Prostate gland (tissue), 2 donors: ENCODE measurements around the gene MOB4. TPM values are rescaled to one million over a fixed set of nuclear protein-coding genes. Genes with fewer than 3 reads are reported as not detected.
A peak's percentile ranks its signal among the peaks of the same experiment; 100 is the strongest.

Experiments used
- DNase-seq: peaks from one replicate; pipeline ENCODE4 v3.0.0-alpha.2; 2019; ENCODE audit warnings: low spot score
- H3K27ac ChIP-seq, 2 donors: fragments of 200-600 bp; sonication (generic); 2 replicates each; pipeline ENCODE4 v1.5.1; 2017 to 2019
- H3K27me3 ChIP-seq: fragments of 200-600 bp; sonication (generic); replicated peaks from 2 replicates; pipeline ENCODE4 v1.5.1; 2019; ENCODE audit not compliant: insufficient read depth
- H3K36me3 ChIP-seq, 2 donors: fragments of 200-600 bp; sonication (generic); 1 replicate in 1 of 2; 2 replicates in 1 of 2; pipeline versions ENCODE4 v1.5.1 to v1.8.1; 2017 to 2019
- H3K4me1 ChIP-seq: fragments of 200-600 bp; sonication (generic); replicated peaks from 2 replicates; pipeline ENCODE4 v1.5.1; 2019
- H3K4me3 ChIP-seq, 2 donors: fragments of 200-600 bp; sonication (generic); 2 replicates each; pipeline ENCODE4 v1.5.1; 2017 to 2019
- H3K9me3 ChIP-seq: fragments of 200-600 bp; sonication (generic); 2 replicates; pipeline ENCODE4 v1.5.1; 2017
- POLR2A ChIP-seq: fragments of 450-650 bp; IDR thresholded peaks from one replicate; pipeline ENCODE4 v1.6.1; 2016; ENCODE audit warnings: antibody characterized with exemption, mild to moderate bottlenecking
- POLR2AphosphoS5 ChIP-seq: sonication (generic); formaldehyde crosslinking; IDR thresholded peaks from one replicate; pipeline ENCODE4 v1.6.1; 2017; ENCODE audit warnings: antibody characterized with exemption
- WGBS: methylation state at CpG from one replicate; pipeline ENCODE4 v1.1.5; 2018; 5-methylcytosine and 5-hydroxymethylcytosine counted together
- intact Hi-C: fragments of 100-400 bp; cut with DNase I; formaldehyde crosslinking; loops from one replicate; pipeline ENCODE4 v1.14.2; 2022
- total RNA-seq, 2 donors: library from RNA; depleted of rRNA; stranded (reverse); fragments of >200 nt; gene quantifications; one replicate each; pipeline ENCODE4 v1.1.0, GENCODE V29; 2016
- TF ChIP-seq, protein P1 (sequence below), 4 experiments: fragments of 200-600 bp in 2 of 4; fragments of 450-650 bp in 2 of 4; sonication (generic) in 2 of 4; IDR thresholded peaks; 1 replicate in 3 of 4; 2 replicates in 1 of 4; pipeline ENCODE4 v1.5.1; 2016 to 2019; ENCODE audit warnings: antibody characterized with exemption in 4 of 4, mild to moderate bottlenecking in 2 of 4, moderate library complexity in 2 of 4

Gene MOB4
- total RNA-seq, 2 donors from 2014 or later, result 13.7 to 23.4 TPM

DNA sequence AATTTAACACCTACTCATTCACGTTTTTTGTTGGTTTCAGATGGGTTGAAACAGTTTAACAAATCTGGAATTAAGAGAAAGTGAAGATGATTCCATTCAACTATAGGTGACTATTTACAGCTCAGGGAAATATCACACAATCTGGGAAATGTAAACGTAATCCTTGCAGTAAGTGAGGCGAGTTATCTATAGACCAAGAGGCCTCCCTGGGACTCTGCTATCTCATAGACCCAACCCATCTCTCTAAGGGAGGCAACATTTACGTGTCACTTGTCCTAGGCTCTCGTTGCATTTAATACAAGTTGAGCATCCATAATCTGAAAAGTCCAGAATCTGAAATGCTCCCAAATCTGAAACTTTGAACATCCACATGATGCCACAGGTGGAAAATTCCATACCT lies 2.0 kb upstream of the MOB4 start:
- DNase-seq, result no peak
- Histone ChIP-seq H3K27me3 (no peaks in the 10 kb centered on the region), H3K4me3 (no peak overlapping the region), H3K36me3 (no peaks in the 10 kb centered on the region), H3K27ac (no peak overlapping the region), H3K9me3 (no peaks in the 10 kb centered on the region), H3K4me1 (no peaks in the 10 kb centered on the region)
- intact Hi-C loops, result no loop called here
- WGBS, result 93% methylated on average over 5 of the region's 5 CpGs
- TF ChIP-seq, protein P1, sequence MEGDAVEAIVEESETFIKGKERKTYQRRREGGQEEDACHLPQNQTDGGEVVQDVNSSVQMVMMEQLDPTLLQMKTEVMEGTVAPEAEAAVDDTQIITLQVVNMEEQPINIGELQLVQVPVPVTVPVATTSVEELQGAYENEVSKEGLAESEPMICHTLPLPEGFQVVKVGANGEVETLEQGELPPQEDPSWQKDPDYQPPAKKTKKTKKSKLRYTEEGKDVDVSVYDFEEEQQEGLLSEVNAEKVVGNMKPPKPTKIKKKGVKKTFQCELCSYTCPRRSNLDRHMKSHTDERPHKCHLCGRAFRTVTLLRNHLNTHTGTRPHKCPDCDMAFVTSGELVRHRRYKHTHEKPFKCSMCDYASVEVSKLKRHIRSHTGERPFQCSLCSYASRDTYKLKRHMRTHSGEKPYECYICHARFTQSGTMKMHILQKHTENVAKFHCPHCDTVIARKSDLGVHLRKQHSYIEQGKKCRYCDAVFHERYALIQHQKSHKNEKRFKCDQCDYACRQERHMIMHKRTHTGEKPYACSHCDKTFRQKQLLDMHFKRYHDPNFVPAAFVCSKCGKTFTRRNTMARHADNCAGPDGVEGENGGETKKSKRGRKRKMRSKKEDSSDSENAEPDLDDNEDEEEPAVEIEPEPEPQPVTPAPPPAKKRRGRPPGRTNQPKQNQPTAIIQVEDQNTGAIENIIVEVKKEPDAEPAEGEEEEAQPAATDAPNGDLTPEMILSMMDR (IDR thresholded peaks at IDR 0.05), result no peak
- TF ChIP-seq POLR2AphosphoS5 (no peak), POLR2A (no peak)

DNA sequence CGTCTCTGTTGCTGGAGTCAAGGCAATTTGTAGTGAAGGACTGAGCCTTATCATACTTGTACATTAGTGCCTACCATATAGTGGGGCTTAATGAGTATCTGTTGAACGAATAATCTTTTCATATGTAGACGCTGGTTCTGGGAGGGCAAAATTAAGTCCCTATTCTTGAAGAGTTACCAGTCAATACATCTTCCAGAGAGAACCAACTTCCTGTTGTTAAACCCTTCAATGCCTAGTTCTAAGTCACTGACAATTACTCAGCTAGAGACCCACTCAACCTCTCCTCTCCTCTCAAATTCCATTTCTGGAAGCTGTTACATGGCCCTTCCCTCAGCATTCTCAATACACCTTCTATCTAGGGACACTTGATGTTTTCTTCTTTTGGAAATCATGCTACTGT lies 1.1 kb upstream of the MOB4 start:
- peak overlapping the region in 1 of 2 donors; percentile 77 for H3K4me3 ChIP-seq
- H3K27me3 ChIP-seq, result no peaks in the 10 kb centered on the region
- no peak for DNase-seq
- H3K4me1 ChIP-seq, result no peaks in the 10 kb centered on the region
- peak overlapping the region; percentile 95 to 97 for H3K27ac ChIP-seq
- H3K36me3 ChIP-seq, result no peaks in the 10 kb centered on the region
- 73% methylated on average over 3 of the region's 3 CpGs for WGBS
- intact Hi-C loops, result loop anchor here (5.0 kb wide), 1 partner anchor 193 kb away; the partner anchor contains the start of gene MARS2
- no peaks in the 10 kb centered on the region for H3K9me3 ChIP-seq
- TF ChIP-seq, protein P1 (IDR thresholded peaks at IDR 0.05), result no peak
- TF ChIP-seq POLR2AphosphoS5 (no peak), POLR2A (no peak)

- no peak for DNase-seq
- no peak for TF ChIP-seq POLR2AphosphoS5
- no peak for TF ChIP-seq POLR2A
- TF ChIP-seq, protein P1 (IDR thresholded peaks at IDR 0.05), result no peak
- intact Hi-C loops, result loop anchor here (5.0 kb wide), 1 partner anchor 192 kb away; the partner anchor contains the start of gene MARS2
- 0% methylated on average over 16 of the region's 16 CpGs for WGBS
- no peaks in the 10 kb centered on the region for H3K36me3 ChIP-seq
- no peaks in the 10 kb centered on the region for H3K27me3 ChIP-seq
- peak overlapping the region; percentile 77 to 99 for H3K4me3 ChIP-seq
- no peaks in the 10 kb centered on the region for H3K9me3 ChIP-seq
- H3K4me1 ChIP-seq, result no peaks in the 10 kb centered on the region
- H3K27ac ChIP-seq, result peak overlapping the region; percentile 95 to 97
Measured at GRCh38 chr2:197515315-197515738, 539 bp upstream of the MOB4 start.

DNA sequence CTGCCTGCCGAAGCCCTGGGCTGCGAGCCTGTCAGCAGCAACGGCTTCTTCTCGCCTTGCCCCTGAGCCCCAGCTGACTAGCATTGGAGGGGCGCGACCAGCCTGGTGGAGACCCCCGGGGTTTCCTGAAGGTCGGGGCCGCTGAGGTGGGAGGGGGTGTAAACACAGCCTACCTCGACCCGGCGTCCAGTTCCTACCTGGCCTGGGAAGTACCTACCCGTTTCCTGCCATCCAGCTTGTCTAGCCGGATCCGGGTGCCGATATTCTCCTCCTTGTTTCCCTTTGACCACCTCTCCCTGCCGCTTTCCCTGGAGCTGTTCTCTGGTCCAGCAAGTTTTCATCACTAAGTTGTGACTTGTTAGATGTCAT lies 511 bp downstream of the MOB4 start:
- no peaks in the 10 kb centered on the region for H3K4me1 ChIP-seq
- H3K4me3 ChIP-seq, result peak overlapping the region; percentile 77 to 99
- no peaks in the 10 kb centered on the region for H3K27me3 ChIP-seq
- DNase-seq, result peak; percentile 31
- TF ChIP-seq POLR2A (no peak), POLR2AphosphoS5 (no peak)
- TF ChIP-seq, protein P1 (IDR thresholded peaks at IDR 0.05), result no peak
- no peaks in the 10 kb centered on the region for H3K9me3 ChIP-seq
- under 1% methylated on average over 17 of the region's 17 CpGs for WGBS
- no peaks in the 10 kb centered on the region for H3K36me3 ChIP-seq
- intact Hi-C loops, result loop anchor here (5.0 kb wide), 1 partner anchor 191 kb away; the partner anchor contains the start of gene MARS2
- peak overlapping the region; percentile 95 to 97 for H3K27ac ChIP-seq

DNA sequence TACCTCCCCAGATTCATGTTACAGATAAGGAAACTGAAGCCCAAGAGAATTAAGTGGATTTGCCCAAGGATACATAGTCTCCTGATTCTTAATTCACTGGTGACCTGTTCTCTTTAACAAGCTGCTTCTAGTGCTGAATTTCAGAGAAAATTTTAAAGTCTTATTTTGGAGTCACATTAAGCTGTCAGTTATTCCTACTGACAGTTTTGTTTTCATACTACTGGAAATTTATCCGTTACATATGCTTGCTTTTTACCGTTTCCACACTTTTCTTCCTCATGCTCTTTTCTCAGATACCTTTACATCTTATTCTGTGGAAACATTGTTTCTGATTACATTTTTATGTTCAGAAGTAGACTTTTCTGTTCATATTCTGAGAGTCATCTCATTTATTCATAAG lies 1.3 kb downstream of the MOB4 start:
- H3K9me3 ChIP-seq, result no peaks in the 10 kb centered on the region
- TF ChIP-seq, protein P1 (IDR thresholded peaks at IDR 0.05), result no peak
- TF ChIP-seq POLR2AphosphoS5 (no peak), POLR2A (no peak)
- intact Hi-C loops, result loop anchor here (5.0 kb wide), 1 partner anchor 190 kb away; the partner anchor contains the start of gene MARS2
- no peaks in the 10 kb centered on the region for H3K4me1 ChIP-seq
- no peaks in the 10 kb centered on the region for H3K36me3 ChIP-seq
- peak overlapping the region in 1 of 2 donors; percentile 97 for H3K27ac ChIP-seq
- 33% methylated on average over 2 of the region's 2 CpGs for WGBS
- H3K4me3 ChIP-seq, result peak overlapping the region; percentile 77 to 99
- DNase-seq, result no peak
- no peaks in the 10 kb centered on the region for H3K27me3 ChIP-seq
